ENCODE measurements around the gene HEATR1.

Gene HEATR1

GRCh38 chr1:236535662-236536161, 68.6 kb downstream of the HEATR1 start:
- peak; percentile 68 for DNase-seq

GRCh38 chr1:236535190-236535589, 69.1 kb downstream of the HEATR1 start:
- DNase-seq, result no peak

- no peak for DNase-seq
Measured at GRCh38 chr1:236534151-236534651, 70.1 kb downstream of the HEATR1 start.

DNA sequence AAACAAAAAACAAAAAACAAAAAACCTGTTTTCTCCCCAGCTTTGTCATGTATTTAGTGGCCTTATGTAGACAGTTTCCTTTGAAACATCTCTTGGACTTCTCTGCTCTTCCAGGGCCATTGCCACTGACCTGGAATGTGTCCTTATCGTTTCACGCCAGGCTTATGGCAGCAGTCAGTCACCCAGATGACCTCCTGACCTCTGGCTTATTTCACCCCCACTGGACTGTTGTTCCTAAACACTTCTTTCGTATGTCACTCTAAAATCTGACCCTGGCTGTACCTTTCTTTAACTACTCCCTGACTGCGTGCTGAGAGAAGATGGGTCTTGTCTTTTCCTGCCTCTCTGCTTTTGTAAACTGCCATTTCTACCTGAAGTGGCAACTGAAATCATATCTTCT, 71.5 kb downstream of the HEATR1 start:
- DNase-seq, result no peak

DNA sequence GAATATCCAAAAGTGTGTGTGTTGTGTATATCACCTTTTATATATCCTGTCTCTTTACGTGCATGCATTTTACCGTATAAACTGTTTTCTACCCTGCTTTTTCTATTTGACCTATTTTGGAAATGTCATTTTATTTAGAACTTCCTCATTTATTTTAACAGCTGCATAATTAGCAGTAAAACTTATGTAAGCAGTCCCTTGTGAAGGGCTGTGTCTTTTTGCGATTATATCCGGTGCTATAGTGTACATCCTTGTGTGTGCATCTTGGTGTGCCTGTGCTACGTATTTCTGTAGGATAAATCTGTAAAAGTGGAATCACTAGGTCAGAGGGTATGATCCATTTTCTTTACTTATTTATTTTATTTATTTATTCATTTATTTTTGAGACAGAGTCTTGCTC, 73.4 kb downstream of the HEATR1 start:
- no peak for DNase-seq

DNA sequence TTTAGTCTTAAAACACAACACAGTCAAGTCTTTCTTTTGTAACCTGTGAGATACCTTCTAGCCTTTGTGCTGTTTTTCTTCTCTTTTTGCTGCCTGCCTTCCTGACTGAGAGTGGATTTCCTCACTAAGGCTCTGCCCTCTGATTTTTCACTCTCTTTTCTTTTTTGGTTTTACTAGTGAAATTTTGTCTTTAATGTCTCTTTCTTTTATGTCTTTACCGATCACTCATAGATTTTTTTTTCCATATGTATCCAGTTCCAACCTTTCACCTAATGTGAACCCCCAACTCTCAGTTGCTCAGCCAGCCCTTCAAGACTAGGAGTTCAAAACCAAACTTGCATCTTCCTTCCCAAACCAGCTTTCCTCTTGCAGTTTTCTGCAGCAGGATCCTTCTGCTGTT, 74.0 kb downstream of the HEATR1 start:
- DNase-seq, result no peak

DNA sequence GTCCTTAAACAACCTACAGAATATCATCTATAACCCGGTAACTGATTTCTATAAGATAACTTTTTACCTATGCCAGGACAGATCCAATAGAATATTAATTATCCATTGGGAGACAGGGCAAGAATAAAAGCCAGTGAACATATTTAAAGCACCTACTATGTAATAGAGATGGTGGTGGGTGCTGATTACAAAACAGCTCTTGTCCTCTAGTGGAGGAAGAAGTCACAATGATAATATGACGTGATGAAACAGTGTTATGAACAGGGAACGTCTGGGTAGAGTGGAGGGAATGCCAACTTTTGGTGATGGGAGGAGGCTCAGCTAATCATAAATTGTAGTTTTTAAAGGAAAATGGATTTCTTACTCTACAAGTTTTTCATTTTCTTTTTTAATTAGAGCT, 78.2 kb downstream of the HEATR1 start:
- DNase-seq, result no peak

DNA sequence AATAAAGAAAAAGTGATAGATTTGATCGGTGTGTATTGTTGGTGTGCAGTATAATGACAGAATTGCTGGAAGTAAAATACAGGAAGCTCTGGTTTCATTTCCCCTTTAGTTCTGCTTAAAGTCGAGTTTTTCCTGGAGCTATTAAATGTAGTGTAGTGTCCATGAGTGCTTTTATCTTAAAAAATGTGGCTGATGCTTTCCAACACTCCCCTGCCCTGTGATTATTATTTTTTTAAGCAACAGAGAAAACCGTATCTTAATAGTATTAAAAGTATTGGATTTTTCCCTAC, 79.5 kb downstream of the HEATR1 start:
- no peak for DNase-seq

DNA sequence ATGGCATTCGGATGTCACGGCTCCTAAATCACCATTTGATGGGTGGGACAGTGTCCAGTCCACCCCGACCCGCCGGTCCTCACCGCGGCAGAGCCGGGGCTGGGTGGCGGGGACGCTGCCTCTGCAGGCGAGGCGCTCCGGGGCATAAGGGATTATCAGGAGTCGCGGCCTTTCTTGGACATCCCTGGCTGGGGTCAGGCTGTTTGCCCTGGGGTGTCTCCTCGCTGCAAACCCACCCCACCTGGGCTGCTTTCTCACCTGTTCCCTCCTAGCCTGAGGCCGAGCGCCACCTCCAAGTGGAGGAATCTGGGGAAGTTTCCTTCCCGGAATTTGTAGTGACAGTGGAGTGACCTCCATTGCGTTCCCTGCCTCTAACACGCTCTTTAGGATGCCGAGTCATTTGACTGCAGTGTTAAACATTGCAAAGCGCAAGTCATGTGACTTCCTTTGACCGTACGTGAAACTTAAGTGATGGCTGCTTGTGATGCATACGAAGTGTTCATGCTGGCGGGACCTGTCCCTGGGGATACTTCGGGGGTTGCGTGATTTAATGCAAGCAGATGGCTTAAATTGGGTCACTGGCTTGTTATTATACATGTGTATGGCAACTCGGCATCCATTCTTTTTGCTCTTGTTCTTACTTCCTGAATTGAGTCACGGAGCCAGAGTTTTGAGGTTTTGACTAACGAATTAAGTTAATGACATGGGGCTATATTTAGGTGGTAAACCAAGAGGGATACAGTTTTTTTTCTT, 80.0 kb downstream of the HEATR1 start:
- peak; percentile 78 for DNase-seq

DNA sequence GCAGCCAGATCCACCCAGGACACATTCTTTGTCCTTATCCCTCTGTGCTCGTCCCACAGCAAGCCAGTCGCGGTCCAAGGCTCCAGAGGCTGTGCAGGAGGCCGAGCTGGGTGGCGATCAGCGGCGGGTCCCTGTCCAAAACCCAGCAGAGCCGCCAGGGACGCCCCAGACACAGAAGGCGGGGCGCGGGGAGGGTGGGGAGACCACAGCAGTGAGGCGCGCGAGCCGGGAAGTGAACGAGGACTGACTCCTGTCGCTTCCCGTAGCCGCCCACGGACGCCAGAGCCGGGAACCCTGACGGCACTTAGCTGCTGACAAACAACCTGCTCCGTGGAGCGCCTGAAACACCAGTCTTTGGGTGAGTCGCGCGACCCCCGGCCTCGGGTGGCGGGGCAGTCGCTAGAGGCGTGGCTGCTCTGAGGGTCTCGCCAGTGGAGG, 80.6 kb downstream of the HEATR1 start, which contains the start of gene LGALS8:
LGALS8 (plus strand) TSS at position 279 of the 438 bp plus-strand sequence. CDS start 2,089 bp downstream, outside the sequence.
- peak; percentile 87 for DNase-seq

- DNase-seq, result no peak
Measured at GRCh38 chr1:236522937-236523703, 81.2 kb downstream of the HEATR1 start.

DNA sequence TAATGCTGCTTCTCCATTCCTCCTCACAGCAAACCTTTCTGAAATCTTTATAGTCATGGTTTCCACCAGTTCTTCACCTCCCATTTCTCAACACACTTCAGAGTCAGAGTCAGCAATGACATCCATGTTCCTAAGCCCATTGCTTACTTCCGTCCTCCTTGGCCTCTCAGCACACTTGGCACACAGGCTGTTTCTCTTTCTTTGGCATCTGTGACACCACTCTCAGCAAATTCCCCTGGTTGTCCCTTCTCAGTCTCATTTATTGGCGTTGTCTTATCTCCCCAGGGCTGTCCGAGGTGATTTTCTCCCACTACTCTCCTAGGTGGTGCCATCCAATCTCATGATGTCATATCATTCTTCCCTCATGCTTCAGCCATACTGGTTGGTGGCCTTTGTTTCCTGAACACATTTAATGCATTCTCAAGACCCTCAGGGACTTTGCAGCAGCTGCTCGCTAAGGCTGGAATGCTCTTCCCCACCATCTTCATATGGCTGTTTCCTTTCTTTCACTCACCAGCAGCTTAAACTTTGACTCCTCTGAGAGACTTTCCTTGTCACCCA, 83.8 kb downstream of the HEATR1 start:
- DNase-seq, result no peak

- no peak for DNase-seq
Measured at GRCh38 chr1:236518322-236518721, 86.0 kb downstream of the HEATR1 start.

DNA sequence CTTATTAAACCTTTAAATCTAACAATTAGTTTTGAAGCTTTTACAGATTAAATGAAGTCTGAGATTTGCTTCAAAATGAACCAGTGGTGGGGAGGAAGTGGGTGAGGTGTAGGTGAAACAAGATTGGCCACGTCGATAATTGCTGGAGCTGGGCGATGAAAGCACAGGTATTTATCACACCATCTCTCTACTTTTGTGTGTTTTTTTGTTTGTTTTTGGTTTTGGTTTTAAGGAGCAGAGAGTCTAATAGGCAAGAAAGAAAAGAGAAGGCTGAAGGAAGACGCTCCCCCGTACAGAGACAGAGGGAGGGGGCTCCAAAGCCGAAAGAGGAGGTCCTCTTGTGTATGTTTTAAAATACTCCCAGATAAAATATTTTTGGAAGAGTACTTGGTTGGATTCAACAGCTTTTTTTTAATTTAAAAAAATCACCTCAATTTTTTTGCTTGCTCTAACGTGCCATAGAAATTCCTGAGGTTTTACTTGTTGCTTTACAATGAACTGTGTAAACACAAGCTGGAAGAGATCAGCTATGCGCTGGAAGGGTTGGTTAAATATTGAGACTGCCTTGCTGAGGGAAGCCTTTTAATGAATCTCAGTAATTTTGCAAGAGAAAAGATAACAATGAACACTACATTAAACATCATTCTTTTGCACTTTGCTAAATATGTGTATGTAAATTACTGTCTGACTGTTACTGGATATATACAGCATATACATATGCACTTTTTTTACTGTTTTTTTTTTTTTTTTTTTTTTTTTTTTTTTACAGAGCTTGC, 87.2 kb downstream of the HEATR1 start:
- no peak for DNase-seq

DNA sequence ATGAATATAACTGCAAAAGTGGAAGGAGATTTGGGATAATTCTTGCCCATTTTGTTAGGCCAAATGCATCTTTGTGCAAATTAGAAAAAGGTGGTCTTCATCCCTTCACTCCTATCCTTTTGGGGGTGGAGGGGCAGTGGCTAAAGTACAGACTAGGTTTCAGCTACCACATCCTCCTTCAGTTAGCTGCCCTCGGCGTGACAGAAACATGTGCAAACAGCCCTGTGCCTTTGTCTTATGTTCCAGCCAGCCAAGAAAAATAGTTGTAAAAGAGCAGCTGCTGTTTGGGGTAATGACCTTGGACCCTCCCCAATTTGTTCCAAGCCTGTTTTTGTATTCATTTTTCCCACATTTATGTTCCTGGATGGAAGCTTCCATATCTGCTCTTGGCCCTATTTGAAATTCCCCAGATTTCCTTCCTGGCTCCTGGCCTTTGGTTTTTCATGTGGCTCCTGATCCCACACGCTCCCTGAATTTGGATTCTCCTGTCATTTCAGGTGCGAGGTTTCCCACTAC, 88.8 kb downstream of the HEATR1 start:
- DNase-seq, result no peak

- DNase-seq, result no peak
Measured at GRCh38 chr1:236514703-236515442, 89.4 kb downstream of the HEATR1 start.

DNA sequence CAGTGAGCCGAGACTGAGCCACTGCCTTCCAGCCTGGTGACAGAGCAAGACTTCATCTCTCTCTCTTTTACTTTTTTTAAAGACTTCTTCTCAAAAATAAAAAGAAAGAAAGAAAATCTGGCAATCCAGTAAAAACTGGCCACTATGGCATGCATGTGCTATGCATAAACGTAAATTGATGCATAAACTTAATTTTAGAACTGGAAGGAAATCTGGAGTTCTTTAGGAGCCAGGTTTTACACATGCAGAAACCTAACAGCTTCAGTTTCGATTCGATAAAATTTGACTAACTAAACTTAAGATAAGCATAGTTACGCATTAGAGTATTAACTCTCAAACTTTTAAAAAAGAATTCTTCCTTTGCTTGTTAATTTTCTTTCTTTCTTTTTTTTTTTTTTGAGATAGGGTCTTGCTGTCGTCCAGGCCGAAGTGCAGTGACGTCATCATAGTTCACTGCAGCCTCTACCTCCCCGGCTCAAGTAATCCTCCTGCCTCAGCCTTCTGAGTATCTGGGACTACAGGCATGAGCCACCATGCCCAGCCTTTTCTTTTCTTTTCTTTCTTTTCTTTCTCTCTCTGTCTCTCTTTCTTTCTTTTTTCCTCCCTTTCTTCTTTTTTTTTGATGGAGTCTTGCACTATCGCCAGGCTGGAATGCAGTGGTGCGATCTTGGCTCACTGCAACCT, 92.4 kb downstream of the HEATR1 start:
- no peak for DNase-seq

GRCh38 chr1:236509647-236510401, 94.5 kb downstream of the HEATR1 start:
- DNase-seq, result no peak

DNA sequence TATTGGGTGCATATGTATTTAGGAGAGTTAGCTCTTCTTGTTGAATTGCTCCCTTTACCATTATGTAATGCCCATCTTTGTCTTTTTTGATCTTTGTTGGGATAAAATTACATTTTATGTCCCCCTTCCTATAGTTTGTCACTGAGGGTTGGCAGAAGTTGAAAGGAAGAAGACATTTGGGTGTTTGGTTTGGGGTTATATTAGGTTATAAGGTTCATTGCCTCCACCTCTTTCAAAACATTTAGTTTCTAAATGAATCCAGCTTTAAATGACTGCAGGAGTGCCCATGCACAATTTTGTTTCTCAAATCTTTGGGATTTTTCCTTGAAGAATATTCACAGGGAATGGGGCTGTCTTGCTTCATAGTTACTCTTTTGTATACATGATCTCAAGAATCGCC, 95.1 kb downstream of the HEATR1 start:
- DNase-seq, result no peak

DNA sequence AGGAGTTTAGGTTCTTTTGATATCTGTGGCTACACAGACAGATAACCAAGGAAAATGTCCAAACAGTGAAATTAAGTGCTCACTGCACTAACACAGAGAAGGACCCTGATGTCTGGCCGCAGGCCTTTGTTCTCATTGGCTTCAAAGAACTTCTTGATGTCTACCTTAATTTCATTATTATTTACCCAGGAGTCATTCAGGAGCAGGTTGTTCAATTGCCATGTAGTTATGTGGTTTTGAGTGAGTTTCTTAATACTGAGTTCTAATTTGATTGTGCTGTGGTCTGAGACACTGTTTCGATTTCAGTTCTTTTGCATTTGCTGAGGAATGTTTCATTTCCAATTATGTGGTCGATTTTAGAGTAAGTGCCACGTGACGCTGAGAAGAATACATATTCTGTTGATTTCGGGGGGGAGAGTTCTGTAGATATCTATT, 95.7 kb downstream of the HEATR1 start:
- DNase-seq, result no peak

Measured in islet precursor cell (in vitro differentiated cells).